AG10803 (cell line): ENCODE results near the gene MAK.
"Not testable (repeated sequence)": the region's sequence is repeated elsewhere in the genome, so short reads cannot be mapped to it uniquely, and the experiment has no call there.

ENCODE experiments used
- DNase-seq: peaks from one replicate; pipeline ENCODE4 v3.0.0; 2010; ENCODE audit warnings: low read depth
- H3K4me3 ChIP-seq: 2 replicates; pipeline ENCODE4 v1.5.1; 2011; ENCODE audit warnings: mild to moderate bottlenecking, low read length, control low read depth
- TF ChIP-seq, protein P1 (sequence below): conservative IDR thresholded peaks from 2 replicates; pipeline ENCODE4 v1.5.1; 2011; ENCODE audit warnings: mild to moderate bottlenecking, low read length, control low read depth, inconsistent platforms

The MAK gene

DNA sequence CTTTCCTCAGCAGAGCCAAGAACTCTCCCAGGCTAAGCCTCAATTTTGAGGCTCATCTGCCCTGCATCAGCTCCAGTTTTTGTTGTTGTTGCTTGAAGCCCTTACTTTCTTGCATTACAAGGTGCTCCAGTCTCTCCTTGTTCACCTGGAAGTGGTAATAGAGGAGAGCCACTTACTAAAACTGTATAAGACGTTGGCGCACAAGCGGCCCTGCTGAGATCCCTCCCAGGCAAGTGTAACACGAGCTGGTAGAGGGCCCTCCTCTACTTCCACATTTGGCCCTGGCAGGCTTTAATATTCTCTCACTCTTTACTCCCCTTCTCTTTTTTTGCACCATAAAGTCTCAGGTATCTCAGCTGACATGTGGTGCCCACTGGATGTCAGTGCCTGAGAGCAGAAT, 24.0 kb upstream of the MAK start:
- TF ChIP-seq, protein P1, sequence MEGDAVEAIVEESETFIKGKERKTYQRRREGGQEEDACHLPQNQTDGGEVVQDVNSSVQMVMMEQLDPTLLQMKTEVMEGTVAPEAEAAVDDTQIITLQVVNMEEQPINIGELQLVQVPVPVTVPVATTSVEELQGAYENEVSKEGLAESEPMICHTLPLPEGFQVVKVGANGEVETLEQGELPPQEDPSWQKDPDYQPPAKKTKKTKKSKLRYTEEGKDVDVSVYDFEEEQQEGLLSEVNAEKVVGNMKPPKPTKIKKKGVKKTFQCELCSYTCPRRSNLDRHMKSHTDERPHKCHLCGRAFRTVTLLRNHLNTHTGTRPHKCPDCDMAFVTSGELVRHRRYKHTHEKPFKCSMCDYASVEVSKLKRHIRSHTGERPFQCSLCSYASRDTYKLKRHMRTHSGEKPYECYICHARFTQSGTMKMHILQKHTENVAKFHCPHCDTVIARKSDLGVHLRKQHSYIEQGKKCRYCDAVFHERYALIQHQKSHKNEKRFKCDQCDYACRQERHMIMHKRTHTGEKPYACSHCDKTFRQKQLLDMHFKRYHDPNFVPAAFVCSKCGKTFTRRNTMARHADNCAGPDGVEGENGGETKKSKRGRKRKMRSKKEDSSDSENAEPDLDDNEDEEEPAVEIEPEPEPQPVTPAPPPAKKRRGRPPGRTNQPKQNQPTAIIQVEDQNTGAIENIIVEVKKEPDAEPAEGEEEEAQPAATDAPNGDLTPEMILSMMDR = no peak
- DNase-seq = no peak
- no peak overlapping the region for H3K4me3 ChIP-seq

DNA sequence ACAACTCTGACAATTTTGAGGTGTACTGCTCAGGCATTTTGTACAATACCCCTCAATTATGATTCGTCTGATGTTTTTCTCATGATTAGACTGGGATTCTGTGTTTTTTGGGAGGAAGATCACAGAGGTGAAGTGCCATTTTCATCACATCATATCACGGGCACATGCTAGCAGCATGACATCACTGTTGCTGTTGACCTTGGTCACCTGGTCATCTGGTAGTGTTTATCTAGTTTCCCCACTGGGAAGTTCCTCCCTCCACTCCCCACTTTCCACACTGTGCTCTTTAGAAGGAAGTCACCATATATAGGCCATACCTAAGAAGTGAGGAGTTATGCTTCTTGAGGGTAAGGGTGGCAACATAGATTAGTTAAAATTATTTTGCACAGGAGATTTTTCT, 22.7 kb upstream of the MAK start:
- TF ChIP-seq, protein P1 = no peak
- no peak for DNase-seq

DNA sequence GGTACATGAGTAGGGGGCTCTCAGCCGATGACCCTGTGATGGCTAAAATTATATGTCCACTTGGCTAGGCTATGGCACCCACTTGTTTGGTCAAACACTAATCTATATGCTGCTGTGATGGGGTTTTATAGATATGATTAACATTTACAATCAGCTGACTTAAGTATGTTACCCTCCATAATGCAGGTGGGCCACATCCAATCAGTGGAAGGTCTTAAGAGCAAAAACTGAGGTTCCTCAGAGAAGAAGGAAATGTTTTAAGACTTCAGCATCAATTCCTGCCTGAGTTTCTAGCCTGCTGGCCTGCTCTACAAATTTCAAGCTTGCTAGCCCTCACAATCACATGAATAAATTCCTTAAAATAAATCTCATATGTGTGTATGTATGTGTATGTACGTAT, 18.9 kb upstream of the MAK start:
- TF ChIP-seq, protein P1 = no peak
- H3K4me3 ChIP-seq = no peak overlapping the region
- no peak for DNase-seq

More for the DNA sequence above, 22.7 kb upstream of the MAK start:
- H3K4me3 ChIP-seq = no peak overlapping the region

DNA sequence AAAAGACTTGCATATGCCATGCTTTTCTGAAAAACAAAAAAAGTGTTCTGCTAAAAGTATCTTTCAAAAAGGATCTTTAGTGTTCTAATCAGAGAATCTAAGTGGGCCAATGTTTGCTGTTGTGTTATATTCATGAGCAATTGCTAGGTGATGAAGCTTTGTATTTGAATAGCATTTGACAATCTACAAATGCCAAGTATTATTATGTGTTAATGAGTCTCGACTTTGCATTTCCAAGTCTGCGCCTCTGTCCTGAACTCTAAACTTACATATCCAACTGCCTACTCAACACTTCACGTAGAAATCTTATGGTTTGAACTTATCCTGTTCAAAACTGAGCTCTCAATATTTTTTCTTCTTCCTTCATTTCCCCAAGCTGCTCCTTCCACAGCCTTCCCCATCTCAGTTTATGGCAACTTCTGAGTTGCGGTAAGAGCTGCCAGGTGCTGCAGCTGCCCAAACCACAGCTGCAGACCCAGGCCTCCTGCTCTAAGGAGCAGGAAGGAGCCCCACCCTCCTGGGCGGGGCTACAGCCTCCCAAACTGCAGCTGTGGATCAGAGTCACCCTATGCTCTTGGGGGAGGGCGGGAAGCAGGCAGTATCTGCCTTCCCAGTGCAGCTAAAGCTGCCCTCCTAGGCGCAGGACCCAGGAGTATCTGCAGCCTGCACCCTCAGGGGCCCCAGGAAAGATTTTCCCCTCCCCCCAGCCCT, 16.7 kb upstream of the MAK start:
- no peak for DNase-seq
- H3K4me3 ChIP-seq = no peak overlapping the region
- TF ChIP-seq, protein P1 = no peak

DNA sequence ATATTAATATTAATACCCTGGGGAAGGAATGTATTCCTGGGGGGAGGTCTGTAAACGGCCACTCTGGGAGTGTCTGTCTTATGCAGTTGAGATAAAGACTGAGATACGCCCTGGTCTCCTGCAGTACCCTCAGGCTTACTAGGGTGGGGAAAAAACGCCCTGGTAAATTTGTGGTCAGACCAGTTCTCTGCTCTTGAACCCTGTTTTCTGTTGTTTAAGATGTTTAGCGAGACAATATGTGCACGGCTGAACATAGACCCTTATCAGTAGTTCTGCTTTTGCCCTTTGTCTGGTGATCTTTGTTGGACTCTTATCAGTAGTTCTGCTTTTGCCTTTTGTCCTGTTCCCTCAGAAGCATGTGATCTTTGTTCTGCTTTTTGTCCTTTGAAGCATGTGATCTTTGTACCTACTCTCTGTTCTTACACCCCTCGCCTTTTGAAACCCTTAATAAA, 15.5 kb upstream of the MAK start:
- not testable (repeated sequence) for DNase-seq, H3K4me3 ChIP-seq

DNA sequence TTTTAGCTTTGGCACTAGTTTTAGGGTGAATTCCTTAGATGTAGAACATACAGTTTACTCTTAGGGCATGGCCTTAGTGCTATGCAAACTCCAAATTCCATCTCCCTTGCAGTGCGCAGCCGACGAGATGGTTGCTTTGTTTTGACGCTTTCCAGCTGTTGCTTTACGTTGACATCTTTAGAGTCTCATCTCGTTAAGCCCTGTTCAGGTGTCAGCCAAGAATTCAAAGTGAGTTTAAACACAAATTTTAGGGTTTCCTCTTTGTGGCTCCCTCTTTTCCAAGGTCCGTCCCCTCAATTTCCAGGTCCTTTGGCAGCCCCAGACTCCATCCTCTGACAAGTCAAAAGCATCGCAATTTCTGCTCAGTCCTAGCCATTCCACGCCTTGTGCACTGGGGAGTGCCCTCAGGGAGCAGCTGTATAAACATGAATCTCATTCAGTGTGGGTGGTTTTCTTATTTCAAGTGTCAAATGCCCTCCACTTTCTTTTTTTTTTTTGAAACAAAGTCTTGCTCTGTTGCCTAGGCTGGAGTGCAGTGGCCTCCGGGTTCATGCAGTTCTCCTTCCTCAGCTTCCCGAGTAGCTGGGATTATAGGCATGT, 14.1 kb upstream of the MAK start:
- no peak for DNase-seq
- H3K4me3 ChIP-seq = no peak overlapping the region
- TF ChIP-seq, protein P1 = no peak

DNA sequence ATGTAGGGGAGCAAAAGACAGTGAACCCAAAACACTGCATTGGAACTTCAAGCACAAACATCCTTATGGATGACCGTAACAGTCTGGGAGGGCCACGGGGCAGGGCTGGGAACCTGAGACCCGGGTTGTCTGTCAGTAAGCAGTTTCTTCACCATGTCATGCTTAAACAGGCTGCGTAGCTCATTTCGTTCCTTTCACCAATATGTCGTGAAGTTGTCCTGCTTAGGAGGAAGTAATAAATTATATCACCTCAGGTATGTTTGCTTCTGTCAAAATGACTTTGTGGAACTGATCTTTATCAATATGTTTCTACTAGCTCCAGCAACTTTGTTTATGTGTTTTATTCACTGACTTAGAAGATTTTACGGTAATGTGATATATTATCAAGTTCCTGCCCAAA, 12.4 kb upstream of the MAK start:
- no peak for DNase-seq
- no peak overlapping the region for H3K4me3 ChIP-seq
- TF ChIP-seq, protein P1 = no peak
